HG03095 (cell line): ENCODE data around the gene ABHD11.
"Not testable (repeated sequence)": the region's sequence is repeated elsewhere in the genome, so short reads cannot be mapped to it uniquely, and the experiment has no call there.

Source experiments
- ATAC-seq: cut with Tn5 transposase; IDR thresholded peaks from one replicate; pipeline ENCODE4 v1.9.1; 2021; ENCODE audit warnings: moderate library complexity; ENCODE audit not compliant: unreplicated experiment

Gene ABHD11

DNA sequence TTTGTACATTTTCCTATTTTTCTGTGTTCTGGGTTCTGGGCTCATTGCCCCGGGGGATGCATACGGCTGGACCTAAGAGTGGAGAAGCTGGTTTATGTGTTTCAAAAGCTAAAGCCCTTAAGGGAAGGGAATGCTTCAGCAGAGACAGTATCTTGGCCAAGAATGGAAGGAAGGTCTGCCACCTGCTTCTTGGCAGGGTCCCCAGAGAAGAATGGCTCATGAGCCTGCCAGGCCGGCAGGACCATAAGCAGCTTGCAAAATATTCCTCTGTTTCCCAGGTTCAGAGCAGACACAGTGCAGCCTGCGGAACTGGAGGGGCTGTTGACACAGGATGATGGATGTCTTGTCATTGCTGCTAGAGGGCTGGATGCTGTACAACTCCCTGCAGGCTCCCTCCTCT lies 7.8 kb upstream of the ABHD11 start:
- ATAC-seq = no peak

DNA sequence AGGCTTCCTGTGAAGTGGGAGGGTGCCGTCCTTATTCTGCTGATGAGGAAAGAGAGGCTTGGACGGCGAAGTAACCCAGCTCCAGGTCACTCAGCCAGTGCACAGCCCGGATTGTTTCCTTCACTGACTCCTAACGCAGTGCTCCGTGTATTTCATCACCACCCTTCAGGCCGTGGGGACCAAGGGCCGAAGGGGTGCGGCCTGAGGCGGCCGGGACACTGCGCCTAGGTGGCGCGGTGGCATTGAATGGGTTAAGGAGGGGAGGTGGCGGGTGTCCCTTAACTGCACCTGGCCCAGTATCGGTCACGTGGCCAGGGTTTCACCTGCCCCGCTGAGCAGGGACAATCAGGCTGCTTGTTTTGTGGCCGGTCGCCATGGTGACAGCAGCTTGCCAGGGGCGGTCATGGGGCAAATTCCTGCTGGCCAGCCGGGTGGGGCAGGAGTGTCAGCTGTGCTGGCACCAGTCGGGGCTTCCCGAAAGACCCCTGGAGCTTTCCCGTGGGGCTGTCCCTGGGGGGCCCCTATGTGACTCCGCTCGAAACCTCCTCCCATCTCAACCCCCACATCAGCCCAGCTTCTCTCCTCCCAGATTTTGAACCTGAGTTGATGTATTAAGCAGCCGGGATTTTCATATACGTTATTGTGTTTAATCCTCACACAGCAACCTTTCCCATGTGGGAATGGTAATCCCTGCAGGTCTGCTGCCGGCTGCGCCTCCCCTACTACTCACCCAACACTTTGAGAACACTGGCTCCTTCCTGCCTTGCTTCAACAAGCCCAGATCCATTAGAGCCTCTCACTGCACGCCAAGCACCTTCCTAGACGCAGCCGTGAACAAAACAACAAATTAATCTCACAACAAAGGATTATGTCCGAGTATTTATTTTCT lies 4.4 kb upstream of the ABHD11 start:
- no peak for ATAC-seq

DNA sequence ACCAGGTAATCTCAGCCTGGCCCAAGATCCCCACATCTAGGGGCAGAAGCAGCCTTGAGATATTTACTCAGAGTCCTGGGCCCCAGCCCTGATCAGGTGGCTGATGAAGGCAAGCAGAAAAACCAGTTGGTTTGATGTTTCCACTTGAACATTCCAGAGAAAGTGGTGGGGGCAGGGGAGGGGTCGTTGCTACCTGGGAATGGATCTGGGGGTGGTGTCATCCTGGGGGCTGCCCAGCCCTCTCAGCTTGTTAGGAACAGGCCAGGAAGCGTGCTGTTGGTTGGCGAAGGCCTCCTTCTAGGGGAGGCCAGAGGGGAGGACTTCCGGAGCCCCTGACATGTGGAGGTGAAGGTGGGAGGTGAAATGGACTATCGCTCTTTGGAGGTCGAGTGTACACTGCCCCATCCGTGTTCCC lies 3.7 kb upstream of the ABHD11 start:
- no peak for ATAC-seq

DNA sequence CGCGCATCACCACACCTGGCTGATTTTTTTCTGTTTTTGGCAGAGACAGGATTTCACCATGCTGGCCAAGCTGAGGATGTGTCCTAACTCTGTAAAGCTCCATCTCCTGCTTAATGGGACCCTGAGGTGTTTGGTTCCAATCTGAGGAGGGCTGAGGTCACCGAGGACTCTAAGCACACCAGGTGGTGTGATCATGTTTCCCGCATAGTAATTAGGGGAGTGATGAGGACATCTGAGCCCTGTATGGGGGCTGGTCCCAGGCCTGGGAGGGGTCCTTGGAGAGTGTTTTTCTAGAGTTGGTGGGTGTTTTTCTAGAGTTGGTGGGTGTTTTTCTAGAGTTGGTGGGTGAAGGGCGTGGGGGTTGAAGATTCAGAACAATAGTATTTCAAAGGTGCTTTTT lies 3.0 kb upstream of the ABHD11 start:
- no peak for ATAC-seq

DNA sequence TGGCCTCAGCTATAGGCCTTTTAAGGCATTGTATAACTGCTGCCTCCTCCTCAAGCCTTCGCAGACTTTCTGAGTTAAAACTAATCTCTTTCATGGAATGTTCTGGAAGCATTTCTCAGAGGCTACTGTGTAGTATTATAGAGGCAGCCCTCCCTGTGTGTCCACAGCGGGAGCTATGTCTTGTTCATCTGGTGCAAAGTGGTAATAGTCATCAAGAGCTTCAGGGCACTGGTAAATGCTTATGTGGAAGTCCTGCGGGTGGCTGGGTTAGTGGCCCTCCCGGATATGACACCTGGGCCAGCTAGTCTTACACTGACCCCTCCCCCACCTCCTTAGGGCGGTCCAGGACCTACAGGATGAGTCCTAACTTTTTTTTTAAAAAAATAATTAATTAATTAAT lies 2.2 kb upstream of the ABHD11 start:
- no peak for ATAC-seq

DNA sequence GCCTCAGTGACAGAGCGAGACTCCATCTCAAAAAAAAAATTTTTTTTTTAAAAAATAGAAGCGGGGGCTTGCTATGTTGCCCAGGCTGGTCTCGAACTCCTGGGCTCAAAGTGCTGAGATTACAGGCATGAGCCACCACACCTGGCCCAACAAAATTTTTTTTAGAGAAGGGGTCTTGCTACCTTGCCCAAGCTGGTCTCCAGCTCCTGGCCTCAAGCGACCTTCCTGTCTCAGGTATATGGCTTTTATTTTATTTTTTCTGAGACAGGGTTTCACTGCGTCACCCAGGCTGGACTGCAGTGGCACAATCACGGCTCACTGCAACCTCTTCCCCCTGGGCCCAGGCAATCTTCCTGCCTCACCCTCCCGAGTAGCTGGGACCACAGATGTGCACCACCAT lies 1.6 kb upstream of the ABHD11 start:
- ATAC-seq = no peak

DNA sequence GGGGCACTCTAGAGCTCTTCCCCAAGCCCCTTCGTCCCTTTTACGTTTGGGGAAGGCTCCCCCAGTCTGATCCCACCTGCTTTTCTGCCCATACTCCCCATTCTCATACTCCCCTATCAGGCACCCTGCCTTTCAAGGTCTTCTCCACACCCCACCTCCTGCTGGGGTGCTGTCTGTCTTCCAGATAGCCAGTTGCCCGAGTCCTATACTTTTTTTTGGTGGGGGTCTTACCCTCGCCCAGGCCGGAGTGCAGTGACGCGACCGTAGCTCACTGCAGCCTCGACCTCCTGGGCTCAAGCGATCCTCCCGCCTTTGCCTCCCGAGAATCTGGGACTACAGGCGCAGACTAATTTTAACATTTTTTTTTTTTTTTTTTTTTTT lies 775 bp upstream of the ABHD11 start:
- ATAC-seq = no peak

DNA sequence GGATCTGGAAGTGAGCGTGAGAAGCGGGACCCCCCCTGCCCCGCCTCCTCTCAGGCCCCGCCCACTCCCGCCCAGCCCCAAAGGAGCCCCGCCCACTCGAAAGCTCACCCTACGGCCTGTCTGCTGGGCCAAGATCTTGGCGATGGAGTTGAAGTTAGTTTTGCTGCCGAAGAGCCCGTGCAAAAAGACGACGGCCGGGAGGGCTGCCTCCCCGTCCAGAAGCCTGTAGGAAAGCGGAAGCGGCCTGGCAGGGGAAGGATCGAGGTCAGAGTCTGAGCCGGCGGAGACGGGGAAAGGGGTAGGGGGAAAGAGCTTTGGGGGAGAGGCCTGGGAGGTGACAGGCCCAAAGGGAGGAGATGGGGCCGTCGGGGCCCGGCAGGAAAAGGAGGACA lies 386 bp downstream of the ABHD11 start:
- ATAC-seq = peak; percentile 8

DNA sequence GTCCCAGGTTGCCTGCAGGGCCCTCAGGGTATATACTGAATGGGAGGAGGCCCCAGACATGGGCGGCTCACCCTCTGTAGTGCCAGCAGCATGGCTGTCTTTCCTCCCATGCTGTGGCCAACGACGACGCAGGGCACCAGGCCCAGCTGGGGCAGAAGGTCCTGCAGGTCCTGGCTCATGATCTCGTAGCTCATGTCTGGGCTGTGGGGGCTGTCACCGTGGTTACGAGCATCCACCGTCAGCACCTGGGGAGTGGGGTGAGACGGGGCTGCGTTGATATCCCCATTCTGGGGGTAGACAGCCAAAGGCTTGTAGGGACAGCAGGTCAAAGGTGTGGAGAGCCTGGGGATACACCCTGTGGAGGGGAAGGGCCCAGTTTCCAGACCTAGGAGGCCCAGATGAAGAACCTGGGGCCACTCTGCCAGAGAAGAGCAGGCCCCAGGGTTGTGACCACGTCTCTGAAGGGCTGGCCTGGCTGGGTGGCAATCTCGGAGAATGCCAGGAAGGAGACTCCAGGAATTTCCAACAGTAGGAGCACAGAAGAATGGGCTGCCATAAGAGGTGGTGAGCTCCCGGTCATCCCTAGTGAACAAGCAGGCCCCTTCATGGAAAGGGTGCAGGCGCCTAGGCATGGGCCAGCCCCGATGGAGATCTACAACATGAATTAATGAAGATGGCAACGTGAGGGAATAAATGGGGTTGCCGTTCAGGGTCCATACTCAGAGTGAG lies 947 bp downstream of the ABHD11 start:
- no peak for ATAC-seq

DNA sequence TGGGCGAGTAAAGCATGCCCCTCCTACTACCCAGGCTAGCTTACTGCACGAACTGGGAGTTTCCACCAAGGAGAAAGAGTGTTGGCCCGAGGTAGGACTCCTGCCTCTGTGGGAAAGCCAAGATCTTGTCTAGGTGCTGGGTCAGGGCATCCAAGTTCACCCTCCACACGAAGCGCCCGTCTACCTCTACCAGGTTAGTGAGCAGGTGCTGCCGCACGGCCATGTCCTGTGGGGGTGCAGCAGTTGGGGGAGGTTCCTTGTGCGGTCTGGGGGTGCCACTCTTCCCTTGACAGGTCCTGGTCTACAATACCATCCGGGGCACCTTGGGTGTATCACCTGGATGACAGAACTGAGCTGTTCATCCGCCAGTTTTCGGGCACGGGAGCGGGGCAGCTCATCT lies 1.7 kb downstream of the ABHD11 start:
- no peak for ATAC-seq

DNA sequence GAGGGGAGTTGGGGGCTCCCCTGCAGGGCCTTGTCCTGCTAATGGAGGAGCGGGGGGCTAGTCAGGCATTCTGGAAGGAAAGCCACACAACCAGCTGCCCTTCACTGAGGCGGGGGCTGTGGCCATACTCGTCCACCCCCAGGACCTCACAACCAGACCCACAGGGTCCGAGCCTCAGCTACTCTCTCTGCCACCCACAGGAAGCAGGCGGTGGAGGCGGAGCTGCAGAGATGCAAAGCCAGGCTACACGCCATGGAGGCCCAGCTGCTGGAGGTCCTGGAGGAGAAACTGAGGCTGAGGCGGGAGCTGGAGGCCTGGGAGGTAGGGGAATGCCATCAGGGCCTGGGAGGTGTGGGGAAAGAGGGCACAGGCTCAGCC lies 3.1 kb downstream of the ABHD11 start:
- ATAC-seq = no peak

DNA sequence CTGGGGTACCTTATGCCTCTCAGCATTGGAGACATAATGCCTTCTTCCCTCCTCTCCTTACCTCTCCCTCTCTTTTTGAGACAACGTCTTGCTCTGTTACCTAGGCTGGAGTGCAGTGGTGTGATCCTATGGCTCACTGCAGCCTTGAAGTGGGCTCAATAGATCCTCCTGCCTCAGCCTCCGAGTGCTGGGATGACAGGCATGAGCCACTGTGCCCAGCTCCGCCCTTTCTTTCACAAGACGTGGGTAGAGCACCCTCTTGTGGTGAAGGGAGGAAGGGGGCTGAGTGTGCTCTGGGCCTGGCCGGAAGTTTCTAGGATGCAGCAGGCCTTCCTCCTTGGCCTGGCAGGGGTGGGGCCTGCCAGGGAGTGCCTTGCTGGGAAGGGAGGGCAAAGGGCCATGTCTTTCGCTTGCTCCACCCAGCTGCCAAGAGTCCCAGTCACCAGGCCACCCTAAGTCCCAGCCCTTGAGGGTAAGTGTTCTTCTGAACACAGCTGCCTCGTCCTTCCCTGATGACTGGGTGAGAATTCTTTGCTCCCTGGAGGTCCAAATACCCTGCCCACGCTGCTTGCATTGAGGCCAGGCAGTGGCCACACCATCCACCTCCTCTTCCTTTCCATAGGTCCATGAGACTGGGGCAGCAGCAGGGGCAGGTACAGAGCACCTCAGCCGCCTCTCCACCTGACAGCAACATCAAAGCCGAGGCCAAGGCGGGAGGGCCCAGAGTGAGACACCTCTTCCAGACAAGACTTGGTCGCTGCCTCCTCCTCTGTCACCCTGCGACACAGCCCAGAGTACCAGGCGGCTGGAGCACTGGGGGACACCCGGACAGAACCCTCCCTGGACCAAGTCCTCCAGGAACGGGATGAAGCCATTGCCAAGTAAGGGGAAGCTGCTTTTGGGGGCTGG lies 3.7 kb downstream of the ABHD11 start:
- ATAC-seq = peak; percentile 43

DNA sequence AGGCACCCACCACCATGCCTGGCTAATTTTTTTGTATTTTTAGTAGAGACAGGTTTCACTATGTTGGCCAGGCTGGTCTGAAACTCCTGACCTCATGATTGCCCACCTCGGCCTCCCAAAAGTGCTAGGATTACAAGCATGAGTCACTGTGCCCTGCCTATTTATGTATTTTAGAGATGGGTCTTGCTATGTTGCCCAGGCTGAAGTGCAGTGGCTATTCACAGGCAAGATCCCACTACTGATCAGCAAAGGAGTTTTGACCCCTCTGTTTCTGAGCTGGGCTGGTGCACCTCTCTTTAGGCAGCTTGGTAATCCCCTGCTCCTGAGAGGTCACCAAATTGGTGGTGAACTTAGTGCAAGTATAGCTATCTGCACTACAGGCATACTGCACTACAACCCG lies 6.2 kb downstream of the ABHD11 start:
- no peak for ATAC-seq

DNA sequence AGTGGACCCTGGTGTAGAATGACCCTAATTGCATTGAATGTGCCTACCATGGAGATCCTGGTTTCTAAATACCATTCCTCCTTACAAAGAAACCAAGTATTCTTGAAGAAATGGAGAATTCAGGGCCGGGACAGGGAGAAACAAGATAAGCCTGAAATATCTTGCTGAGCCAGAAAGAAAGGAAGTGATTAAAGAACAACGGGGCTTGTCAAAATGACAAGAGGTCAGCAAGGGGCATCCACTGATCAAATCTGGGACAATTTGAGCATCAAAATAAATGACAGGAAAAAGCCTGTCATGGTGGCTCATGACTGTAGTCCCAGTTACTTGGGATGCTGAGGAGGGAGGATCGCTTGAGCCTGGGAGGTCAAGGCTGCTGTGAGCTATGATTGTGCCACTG lies 8.1 kb downstream of the ABHD11 start:
- ATAC-seq = no peak

DNA sequence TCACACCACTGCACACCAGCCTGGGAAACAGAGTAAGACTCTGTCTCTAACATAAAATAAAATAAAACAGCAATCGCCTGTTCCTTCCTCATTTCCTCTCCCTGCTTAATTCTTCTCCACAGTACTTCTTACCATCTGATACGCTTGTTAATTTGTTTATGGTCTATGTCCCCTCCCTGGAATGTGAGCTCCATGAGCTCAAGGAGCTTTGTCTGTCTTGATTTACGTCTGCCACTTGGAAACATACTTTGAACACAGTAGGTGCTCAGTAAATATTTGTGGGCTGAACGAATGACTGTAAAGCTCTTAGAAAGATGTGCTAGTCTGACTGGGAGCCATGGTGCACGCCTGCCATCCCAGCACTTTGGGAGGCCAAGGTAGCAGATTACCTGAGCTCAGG lies 10.1 kb downstream of the ABHD11 start:
- ATAC-seq = no peak

DNA sequence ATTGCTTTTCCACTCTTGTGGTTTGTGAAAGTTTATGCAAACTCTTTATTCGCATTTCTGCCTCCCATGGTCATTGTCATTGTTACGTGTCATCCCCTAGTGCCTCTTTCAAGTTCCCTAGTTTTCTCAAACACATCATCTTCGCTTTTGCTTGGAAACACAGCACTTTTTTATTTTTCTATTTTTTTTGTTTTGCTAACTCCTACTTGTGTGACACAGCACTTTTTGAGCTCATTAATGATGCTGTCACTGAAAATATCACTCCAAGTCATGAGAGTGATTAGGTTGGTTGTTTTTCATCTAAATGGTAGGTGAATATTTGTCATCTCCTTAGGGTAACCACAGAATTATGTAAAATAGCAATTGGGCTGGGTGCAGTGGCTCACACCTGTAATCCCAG lies 10.7 kb downstream of the ABHD11 start:
- no peak for ATAC-seq

DNA sequence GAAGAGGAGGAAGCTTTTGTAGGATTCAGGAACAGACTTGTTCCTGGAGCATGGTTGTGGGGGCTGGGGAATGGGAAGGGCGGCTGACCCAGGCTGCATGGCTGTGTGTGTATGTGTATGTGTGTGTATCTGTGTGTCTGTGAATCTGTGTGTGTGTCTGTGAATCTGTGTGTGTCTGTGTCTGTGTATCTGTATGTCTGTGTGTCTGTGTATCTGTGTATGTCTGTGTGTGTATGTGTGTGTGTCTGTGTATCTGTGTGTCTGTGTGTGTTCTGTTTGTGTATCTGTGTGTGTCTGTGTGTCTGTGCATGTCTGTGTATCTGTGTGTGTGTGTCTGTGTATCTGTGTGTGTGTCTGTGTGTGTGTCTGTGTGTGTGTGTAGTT lies 12.5 kb downstream of the ABHD11 start:
- ATAC-seq = no peak

DNA sequence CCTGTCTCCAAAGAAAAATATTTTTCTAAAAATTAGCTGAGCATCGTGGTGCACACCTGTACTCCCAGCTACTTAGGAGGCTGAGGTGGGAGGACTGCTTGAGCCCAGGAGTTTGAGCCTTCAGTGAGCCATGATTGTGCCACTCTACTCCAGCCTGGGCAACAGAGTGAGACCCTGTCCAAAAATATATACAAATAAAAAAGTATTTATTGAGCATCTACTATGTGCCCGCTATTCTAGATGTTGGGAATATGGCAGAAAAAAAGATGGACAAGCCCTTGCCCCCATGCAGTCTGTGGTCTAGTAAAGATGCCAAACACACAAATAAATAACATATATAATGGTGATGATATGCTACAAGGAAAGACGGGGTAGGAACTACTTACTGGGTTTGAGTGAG lies 14.8 kb downstream of the ABHD11 start:
- no peak for ATAC-seq

DNA sequence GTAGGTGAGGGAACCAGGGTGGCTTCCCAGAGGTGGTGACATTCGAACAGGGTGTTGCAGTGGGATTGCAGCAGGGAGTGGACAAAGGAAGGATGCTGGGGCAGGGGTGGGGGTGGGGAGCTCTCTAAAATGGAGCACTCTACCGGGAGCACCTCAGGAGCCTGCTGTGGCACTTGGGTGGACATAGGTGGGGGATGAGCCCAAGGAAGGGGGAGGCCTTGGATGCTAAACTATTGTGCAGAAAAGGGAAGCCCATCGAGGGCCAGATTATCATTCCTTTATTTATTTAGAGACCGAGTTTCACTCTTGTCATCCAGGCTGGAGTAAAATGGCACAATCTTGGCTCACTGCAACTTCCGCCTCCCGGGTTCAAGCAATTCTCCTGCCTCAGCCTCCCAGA lies 15.8 kb downstream of the ABHD11 start:
- no peak for ATAC-seq

DNA sequence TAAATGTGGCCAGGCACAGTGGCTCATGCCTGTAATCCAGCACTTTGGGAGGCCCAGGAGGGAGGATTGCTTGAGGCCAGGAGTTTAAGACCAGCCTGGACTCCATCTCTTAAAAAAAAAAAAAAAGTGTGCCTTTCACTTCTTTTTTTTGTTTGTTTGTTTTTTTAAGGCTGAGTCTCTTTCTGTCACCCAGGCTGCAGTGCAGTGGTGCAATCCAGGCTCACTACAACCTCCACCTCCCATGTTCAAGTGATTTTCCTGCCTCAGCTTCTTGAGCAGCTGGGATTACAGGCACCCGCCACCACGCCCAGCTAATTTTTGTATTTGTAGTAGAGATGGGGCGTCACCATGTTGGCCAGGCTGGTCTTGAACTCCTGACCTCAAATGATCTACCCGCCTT lies 16.4 kb downstream of the ABHD11 start:
- not testable (repeated sequence) for ATAC-seq

DNA sequence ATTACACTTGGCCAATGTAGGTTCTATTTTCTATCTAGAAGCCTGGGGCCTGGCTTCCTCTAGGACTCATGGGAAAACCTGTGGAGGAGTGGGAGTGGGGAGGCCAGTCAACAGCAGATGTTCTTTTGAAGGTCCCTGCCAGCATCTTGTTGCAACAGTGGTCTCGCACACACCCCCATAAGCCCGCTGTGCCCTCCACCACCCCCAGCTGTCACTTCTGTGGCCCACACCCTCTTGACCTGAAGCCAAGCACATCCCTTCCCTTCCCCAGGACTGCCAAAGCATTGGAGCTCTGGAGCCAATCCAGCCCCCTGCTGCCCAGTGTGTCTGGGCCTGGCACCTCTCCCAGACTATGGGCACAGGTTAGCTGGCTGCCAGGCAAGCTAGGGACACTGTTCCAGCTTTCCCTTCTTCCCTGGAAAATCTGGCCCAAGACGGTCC lies 17.2 kb downstream of the ABHD11 start:
- ATAC-seq = no peak
